ENCODE results near the gene GADD45A.

GRCh38 chr1:67700692-67701410, 15.8 kb downstream of the GADD45A start:
- TF ChIP-seq CTCF (IDR thresholded peaks at IDR 0.05; ENCODE audit: poor library complexity), result peak; percentile 45
- TF ChIP-seq EZH2 (IDR thresholded peaks at IDR 0.05; ENCODE audit: borderline replicate concordance), result no peak
- TF ChIP-seq EZH2phosphoT487 (IDR thresholded peaks at IDR 0.05; ENCODE audit: low read depth, severe bottlenecking, unreplicated experiment), result no peak
